Activated naive CD8-positive, alpha-beta T cell (primary cell): ENCODE results near the gene TNIP1.

Experiments used
- H3K27ac Mint-ChIP-seq: one replicate; pipeline ENCODE4 v1.8.0; 2021; ENCODE audit warnings: mixed read lengths
- H3K27me3 Mint-ChIP-seq: one replicate; pipeline ENCODE4 v1.8.0; 2021; ENCODE audit warnings: mixed read lengths
- H3K36me3 Mint-ChIP-seq: one replicate; pipeline ENCODE4 v1.8.0; 2021; ENCODE audit warnings: mixed read lengths
- H3K4me1 Mint-ChIP-seq: one replicate; pipeline ENCODE4 v1.8.0; 2021; ENCODE audit warnings: low read depth, mixed read lengths
- H3K4me3 Mint-ChIP-seq: one replicate; pipeline ENCODE4 v1.8.0; 2021; ENCODE audit warnings: mild to moderate bottlenecking, mixed read lengths
- H3K9me3 Mint-ChIP-seq: one replicate; pipeline ENCODE4 v1.8.0; 2021; ENCODE audit warnings: low read depth, mixed read lengths

TNIP1 gene

DNA sequence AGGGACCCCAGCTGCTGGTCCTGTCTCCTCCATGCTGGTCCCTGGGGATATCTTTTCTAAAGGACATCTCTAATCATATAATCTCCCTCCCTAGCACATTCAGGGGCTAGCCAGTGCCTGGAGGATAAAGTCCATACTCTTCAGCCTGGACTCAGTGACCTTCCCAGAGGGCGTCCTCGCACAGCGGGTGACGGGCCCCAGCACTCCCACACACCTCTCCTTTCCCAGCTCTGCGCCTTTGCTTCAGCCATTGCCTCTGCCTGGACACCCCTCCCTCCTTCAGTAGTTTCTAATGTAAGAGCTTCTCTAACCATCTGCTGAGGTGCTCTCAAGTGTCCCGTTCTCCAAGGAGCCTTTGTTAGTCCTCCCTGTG, 15.2 kb upstream of the TNIP1 start:
- Mint-ChIP-seq H3K4me3 (no peak overlapping the region), H3K36me3 (peaks cover 5% of the 10 kb centered on the region), H3K27me3 (no peaks in the 10 kb centered on the region), H3K9me3 (no peaks in the 10 kb centered on the region), H3K27ac (peak overlapping the region; percentile 82), H3K4me1 (peaks cover 78% of the 10 kb centered on the region)

DNA sequence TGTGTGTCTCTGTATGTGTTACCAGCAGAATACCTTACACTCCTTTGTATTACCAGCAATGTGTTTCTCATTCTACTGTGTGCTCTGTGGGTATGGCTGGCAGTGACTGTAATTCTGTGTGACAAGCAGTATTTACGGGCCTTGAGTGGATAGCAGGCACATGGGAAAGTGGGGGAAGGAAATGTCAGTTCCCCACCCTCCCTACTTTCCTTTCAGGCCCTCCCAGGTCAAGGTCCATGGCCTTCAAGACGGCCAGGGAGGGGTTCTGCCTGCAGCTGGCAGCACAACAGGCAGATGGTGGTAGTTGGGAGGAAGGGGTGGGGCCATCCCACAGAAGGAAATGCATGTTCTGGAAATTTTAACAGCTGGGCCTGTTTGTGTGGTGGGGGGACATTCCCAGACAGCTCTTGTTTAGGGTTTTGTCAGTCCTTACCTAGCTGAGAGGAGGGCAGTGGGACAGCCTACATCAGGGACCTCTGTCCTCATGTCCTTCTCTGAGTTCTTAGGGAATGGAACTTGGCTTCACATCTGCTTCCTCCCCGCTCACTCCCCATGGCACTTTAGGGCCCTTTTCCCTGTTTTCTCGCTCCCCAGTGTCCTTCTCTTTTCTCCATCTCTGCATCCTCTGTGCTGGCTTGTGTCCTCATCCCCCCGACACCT, 14.6 kb upstream of the TNIP1 start:
- Mint-ChIP-seq H3K4me3 (no peak overlapping the region), H3K4me1 (peaks cover 82% of the 10 kb centered on the region), H3K36me3 (peaks cover 5% of the 10 kb centered on the region), H3K27me3 (no peaks in the 10 kb centered on the region), H3K9me3 (no peaks in the 10 kb centered on the region), H3K27ac (peak overlapping the region; percentile 82)

DNA sequence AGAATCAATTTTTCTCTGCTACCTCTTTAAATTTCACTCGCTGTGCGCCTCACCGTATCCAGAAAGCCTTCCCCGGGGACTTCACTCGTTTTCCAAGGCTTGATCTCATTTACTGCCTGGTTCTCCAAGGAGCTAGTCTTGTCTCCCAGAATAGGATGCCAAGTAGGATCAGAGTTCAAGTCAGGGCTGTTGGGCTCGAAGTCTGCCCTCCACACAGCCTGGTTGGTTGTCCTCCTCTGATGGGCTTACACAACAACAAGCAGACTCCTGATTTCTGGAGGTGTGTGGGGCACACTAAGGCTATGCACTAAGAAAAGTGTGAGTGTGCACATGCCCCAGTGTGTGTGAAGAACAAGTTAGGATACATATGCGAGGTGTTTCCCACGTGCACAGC, 14.0 kb upstream of the TNIP1 start:
- Mint-ChIP-seq H3K36me3 (peaks cover 5% of the 10 kb centered on the region), H3K27ac (peak overlapping the region; percentile 92), H3K4me1 (peaks cover 78% of the 10 kb centered on the region), H3K27me3 (no peaks in the 10 kb centered on the region), H3K4me3 (peak overlapping the region; percentile 62), H3K9me3 (no peaks in the 10 kb centered on the region)

DNA sequence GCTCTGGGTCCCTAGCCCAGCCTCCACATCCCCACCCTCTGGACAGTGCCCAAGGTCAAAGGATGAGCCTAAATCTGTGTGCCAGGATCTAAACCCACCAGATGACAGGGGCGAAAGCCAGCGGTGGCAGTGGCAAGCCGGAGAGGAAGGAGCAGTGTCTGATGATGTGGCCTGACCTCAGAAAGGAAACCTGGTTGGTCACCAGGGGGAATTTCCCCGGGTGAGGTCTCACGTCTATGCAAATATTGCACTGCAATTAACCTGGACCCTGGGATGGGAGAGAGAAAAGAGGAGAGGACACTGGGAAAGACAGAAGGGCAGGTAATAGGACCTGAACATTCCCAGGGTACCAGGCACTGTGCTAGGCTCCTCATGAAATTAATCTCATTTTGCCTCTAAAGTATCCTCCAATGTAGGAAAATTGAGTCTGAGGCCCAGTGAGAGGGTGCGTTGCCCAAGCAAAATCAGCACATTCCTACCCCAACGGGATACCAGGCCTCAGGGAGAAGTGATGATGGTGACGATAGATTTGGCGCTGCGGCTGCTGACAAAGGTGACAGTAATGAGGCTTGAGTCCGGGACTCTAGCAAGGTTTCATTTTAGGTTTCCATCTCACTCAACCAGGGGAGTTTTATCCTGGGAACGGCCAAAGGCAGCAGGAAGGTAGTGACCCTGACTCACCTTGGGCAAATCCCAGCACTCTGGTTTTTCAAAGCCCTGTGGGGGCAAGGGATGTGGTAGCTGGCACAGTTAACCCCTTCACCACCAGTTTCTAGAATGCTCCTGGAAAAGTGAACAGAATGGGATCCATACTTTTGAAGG, 13.4 kb upstream of the TNIP1 start:
- Mint-ChIP-seq H3K27me3 (no peaks in the 10 kb centered on the region), H3K36me3 (peaks cover 2% of the 10 kb centered on the region), H3K27ac (peak overlapping the region; percentile 92), H3K9me3 (no peaks in the 10 kb centered on the region), H3K4me1 (peaks cover 74% of the 10 kb centered on the region), H3K4me3 (peak overlapping the region; percentile 77)

DNA sequence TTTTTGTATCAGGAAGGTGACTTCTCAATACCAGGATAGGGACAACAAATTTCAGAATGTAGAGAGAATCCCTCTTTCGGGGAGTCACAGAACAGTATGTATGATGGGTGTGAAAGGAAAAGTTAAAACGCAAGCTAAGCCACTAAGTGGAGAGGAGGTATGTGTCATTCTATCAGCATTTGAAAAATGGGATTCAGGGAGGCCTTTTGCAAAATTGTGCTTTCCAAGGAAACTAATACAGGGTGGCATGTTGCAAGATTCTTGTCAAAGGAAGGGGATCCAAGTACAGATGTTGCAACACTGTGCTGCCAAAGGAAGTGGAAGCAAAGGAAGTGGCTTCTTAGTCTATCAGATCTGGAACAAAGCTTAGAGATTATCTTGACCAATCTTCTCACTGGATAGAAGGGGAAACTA, 12.6 kb upstream of the TNIP1 start:
- Mint-ChIP-seq H3K9me3 (no peaks in the 10 kb centered on the region), H3K36me3 (peaks cover 2% of the 10 kb centered on the region), H3K27ac (peak overlapping the region; percentile 92), H3K27me3 (no peaks in the 10 kb centered on the region), H3K4me1 (peaks cover 68% of the 10 kb centered on the region), H3K4me3 (peak overlapping the region; percentile 77)

DNA sequence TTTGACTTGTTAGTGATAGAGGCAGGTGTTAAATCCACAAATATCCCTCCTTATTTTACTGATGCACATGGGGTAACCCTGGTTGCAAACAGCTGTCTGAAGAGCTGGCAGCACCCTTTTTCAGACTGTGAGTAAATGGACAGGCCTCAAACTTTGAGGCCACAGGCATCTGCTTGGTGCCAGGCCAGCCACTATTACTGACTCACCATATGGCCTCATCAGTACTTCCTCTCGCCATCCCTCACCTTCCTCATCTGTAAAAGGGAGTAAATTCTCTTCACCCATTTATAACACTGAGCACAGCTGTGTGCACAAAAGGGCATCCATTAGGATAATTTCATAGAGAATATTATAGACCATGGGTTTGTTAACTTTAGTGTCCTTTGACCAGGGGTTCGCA, 11.9 kb upstream of the TNIP1 start:
- H3K27ac Mint-ChIP-seq: peak overlapping the region; percentile 7

DNA sequence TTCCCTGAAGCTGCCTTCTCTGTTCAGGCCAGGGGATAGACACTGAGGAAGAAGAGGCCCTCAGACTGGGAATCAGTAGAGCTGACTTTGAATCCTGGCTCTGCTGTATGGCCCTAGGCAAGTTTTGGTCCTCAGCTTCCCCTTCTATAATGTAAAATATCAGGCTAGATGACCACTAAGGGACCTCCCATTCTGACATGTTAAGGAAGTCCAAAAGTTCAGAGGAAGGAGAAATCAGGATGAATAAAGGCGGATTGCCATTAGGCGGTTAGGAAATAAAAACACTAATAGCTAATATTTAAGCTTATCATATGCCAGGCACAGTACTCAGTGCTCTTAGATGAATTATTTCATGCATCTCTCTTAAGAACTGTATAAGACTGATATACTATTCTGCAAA, 8.9 kb upstream of the TNIP1 start:
- Mint-ChIP-seq H3K4me1 (peaks cover 66% of the 10 kb centered on the region), H3K27me3 (no peaks in the 10 kb centered on the region), H3K27ac (no peak overlapping the region), H3K9me3 (no peaks in the 10 kb centered on the region), H3K36me3 (no peaks in the 10 kb centered on the region), H3K4me3 (no peak overlapping the region)

More for the DNA sequence above, 11.9 kb upstream of the TNIP1 start:
- peaks cover 62% of the 10 kb centered on the region for H3K4me1 Mint-ChIP-seq
- peaks cover 2% of the 10 kb centered on the region for H3K36me3 Mint-ChIP-seq
- no peak overlapping the region for H3K4me3 Mint-ChIP-seq
- no peaks in the 10 kb centered on the region for H3K9me3 Mint-ChIP-seq
- no peaks in the 10 kb centered on the region for H3K27me3 Mint-ChIP-seq

DNA sequence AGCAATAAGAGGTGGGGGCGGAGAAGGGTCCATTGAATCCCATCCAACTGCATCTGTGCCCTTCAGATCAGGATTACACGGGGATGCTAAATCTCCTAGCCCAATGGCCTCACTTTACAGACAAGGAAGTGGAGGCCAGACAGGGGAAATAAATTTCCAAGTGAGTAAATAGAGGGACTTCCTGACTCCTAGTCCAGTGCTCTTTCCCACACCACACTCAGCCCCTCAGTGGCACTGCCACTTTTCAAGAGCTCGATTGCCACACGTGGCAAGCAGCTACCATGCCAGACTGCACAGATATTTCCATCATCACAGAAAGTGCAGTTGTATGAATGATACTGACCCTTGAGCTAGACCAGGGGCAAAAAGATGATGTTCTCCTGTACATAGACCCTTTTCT, 8.2 kb upstream of the TNIP1 start:
- Mint-ChIP-seq H3K36me3 (no peaks in the 10 kb centered on the region), H3K9me3 (no peaks in the 10 kb centered on the region), H3K27ac (peak overlapping the region; percentile 61), H3K4me3 (no peak overlapping the region), H3K4me1 (peaks cover 63% of the 10 kb centered on the region), H3K27me3 (no peaks in the 10 kb centered on the region)

DNA sequence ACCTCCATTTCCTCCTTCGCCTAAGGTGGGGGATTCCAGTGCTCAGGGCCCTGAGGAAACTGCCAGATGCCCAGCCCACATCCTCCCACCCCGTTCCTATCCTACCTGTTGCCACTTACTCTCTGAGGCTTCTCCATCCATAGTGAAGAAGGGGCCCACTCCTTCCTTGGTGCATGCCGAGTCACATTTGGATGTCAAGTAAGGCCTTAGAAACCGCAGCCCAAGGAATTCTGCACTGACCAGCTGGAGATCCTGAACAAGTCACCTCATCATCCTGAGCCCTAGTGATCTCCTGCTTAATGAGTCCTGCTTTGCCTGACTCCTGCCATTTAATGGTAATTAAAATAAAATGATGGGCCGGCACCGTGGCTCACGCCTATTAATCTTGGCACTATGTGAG, 6.7 kb upstream of the TNIP1 start:
- Mint-ChIP-seq H3K4me3 (no peak overlapping the region), H3K4me1 (peaks cover 64% of the 10 kb centered on the region), H3K27me3 (no peaks in the 10 kb centered on the region), H3K36me3 (no peaks in the 10 kb centered on the region), H3K9me3 (no peaks in the 10 kb centered on the region), H3K27ac (no peak overlapping the region)

DNA sequence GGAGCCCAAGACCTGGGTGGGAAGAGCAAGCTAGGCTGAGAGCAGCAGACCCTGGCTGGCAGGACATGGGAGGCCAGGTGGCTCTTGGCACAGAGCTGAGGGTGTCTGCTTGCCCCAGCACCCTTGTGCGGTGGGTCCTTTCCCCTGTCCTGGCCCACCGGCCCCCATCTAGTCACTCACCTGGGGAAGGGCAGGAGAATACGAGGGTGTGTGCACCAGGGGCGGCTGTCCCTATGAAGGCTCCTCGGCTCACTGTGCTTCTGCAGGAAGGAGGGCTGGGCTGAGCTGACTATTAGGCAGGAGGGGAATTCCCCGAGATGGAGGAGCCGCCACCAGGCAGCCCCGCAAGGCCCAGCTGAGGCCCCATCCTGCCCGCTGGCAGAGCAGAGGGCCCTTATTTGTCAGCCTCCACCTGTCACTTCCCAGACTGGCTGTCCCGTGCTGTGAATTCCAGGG, 6.1 kb upstream of the TNIP1 start:
- no peaks in the 10 kb centered on the region for H3K9me3 Mint-ChIP-seq
- no peaks in the 10 kb centered on the region for H3K27me3 Mint-ChIP-seq
- peak overlapping the region; percentile 64 for H3K4me3 Mint-ChIP-seq
- H3K36me3 Mint-ChIP-seq: no peaks in the 10 kb centered on the region
- peak overlapping the region; percentile 6 for H3K27ac Mint-ChIP-seq
- H3K4me1 Mint-ChIP-seq: peaks cover 67% of the 10 kb centered on the region

DNA sequence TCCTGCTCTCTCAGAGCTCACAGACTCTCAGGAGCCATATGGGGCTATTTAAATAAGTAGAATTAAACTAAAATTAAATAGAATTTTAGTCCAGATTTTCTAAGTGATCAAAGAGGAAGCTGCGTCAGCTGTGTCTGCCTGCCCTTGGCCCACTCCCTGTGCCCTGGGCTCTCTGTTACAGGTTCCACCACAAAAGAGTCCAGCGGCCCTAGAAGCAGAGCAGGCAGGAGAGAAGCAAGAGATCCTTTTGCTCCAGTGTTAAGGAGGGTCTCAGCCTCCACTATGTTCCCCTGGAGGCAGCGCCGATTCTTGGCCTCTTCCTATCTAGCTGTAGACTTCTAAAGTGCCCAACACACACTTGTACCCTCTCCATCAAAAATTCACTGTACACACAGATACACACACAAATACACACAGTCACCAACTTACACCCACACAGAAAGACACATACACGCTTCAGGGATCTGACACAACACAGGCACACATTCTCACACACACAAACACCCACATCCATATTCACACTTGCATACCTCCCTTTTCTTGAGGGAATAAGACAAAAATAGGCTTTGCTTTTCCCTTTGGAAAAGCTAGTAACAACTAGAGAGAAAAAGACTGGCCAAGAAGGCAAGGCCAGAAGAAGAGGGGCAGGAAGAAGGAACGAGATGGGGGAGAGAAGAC, 5.5 kb upstream of the TNIP1 start:
- H3K36me3 Mint-ChIP-seq: no peaks in the 10 kb centered on the region
- H3K27me3 Mint-ChIP-seq: no peaks in the 10 kb centered on the region
- H3K27ac Mint-ChIP-seq: peak overlapping the region; percentile 6
- H3K4me1 Mint-ChIP-seq: peaks cover 63% of the 10 kb centered on the region
- peak overlapping the region; percentile 64 for H3K4me3 Mint-ChIP-seq
- H3K9me3 Mint-ChIP-seq: no peaks in the 10 kb centered on the region

DNA sequence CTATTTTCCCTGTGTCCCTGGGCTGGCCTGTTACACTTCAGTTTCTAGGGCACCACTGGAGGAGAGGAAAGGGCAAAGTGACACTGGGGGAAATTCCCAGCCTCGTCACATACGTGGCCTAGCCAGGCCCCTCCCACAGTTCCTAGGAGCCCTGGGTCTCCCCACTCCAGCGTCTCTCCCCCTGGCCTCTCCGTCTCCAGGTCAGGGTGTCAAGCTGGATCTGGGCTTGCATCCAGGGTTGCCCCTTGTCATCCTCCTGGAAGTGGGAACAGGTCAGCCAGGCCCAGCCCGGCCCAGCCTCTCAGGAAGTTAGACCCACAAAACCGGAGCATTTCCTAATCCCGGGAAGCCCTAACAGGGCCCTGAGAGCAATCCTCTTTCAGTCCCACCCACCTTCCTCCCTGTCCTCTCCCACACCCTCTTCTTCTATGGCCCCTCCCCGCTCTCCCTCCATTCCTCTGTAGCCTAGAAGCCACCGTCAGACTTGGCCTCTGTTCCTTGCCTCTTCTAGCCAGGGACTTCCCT, 4.7 kb upstream of the TNIP1 start:
- Mint-ChIP-seq H3K27me3 (no peaks in the 10 kb centered on the region), H3K4me1 (peaks cover 60% of the 10 kb centered on the region), H3K27ac (peak overlapping the region; percentile 68)

DNA sequence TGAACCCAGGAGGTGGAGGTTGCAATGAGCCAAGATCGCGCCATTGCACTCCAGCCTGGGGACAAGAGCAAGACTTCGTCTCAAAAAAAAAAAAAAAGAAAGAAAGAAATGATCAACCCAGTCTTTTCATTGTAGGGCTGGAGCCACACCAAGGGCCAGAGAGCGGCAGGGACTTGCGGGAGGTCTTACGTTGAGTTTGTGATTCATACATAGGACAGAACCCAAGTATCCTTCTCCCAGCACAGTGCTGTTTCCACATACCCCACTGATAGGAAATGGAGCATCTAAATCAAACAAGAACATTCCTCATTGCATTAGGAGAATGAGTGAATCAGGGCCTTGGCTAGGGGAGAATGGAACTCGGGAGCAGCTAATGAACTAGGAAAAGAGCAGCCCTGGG, 3.5 kb upstream of the TNIP1 start:
- no peak overlapping the region for H3K27ac Mint-ChIP-seq
- peaks cover 64% of the 10 kb centered on the region for H3K4me1 Mint-ChIP-seq
- no peak overlapping the region for H3K4me3 Mint-ChIP-seq
- no peaks in the 10 kb centered on the region for H3K36me3 Mint-ChIP-seq
- no peaks in the 10 kb centered on the region for H3K9me3 Mint-ChIP-seq
- no peaks in the 10 kb centered on the region for H3K27me3 Mint-ChIP-seq

More for the DNA sequence above, 4.7 kb upstream of the TNIP1 start:
- Mint-ChIP-seq H3K4me3 (peak overlapping the region; percentile 57), H3K36me3 (no peaks in the 10 kb centered on the region), H3K9me3 (no peaks in the 10 kb centered on the region)

DNA sequence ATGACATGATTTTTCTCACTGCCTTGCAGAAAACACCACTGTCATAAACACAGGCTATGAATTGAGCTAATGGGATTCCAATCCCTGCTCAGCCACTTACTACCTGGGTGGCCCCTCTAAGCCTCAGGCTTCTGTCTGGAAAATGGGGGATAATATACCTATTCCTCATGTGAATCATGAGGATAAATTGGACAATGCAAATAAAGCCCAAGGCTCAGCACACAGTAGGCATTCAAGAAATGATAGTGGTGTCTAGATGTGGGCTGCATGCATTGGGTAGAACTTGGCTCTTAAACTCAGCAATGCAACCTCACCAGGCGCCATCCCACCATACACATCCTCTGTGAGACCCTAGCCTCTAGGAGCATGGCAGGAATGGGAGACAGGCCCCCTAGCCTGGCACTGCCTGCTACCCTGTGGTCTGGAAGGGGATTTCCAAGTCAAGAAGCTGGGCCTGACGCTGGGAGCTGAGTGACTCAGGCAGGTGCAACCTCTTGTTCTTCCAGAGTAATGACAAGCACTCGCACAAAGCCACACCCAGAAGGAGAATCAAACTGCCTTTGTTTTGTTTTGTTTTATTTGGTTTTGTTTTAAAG, 2.3 kb upstream of the TNIP1 start:
- Mint-ChIP-seq H3K36me3 (peaks cover 2% of the 10 kb centered on the region), H3K4me1 (peaks cover 71% of the 10 kb centered on the region), H3K4me3 (peak overlapping the region; percentile 83), H3K27me3 (no peaks in the 10 kb centered on the region), H3K9me3 (no peaks in the 10 kb centered on the region), H3K27ac (peak overlapping the region; percentile 61)
